ENCODE results near the gene UBTF.

DNA sequence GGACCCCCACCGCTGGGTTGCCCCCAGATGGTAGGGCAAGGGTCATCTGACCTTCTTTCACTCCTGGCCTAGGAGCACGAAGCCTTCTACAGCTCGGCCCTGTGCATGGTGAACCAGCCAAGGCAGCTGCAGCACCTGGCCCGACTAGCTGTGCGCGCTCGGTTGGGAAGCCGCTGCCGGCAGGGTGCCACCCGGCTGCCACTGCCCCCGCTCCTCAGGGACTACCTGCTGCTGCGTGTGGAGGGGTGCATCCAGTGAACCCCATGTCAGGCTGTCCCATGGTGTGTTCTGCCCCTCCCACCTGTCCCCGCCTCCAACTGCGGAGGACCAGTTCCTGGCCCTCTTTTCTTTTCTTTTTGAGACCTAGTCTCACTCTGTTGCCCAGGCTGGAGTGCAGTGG, 41.3 kb downstream of the UBTF start:
- TF ChIP-seq, protein P1, sequence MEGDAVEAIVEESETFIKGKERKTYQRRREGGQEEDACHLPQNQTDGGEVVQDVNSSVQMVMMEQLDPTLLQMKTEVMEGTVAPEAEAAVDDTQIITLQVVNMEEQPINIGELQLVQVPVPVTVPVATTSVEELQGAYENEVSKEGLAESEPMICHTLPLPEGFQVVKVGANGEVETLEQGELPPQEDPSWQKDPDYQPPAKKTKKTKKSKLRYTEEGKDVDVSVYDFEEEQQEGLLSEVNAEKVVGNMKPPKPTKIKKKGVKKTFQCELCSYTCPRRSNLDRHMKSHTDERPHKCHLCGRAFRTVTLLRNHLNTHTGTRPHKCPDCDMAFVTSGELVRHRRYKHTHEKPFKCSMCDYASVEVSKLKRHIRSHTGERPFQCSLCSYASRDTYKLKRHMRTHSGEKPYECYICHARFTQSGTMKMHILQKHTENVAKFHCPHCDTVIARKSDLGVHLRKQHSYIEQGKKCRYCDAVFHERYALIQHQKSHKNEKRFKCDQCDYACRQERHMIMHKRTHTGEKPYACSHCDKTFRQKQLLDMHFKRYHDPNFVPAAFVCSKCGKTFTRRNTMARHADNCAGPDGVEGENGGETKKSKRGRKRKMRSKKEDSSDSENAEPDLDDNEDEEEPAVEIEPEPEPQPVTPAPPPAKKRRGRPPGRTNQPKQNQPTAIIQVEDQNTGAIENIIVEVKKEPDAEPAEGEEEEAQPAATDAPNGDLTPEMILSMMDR (conservative IDR thresholded peaks at IDR 0.05; ENCODE audit: low read depth, low read length), result no peak
- no peak for TF ChIP-seq FOS (IDR thresholded peaks at IDR 0.05; ENCODE audit: low read depth, low read length)
- no peak for TF ChIP-seq RAD21 (IDR thresholded peaks at IDR 0.05; ENCODE audit: low read length)
- no peak for TF ChIP-seq CEBPB (IDR thresholded peaks at IDR 0.05; ENCODE audit: low read depth, low read length)

All from IMR-90 (cell line).